ENCODE data around the gene PMF1.

Gene PMF1

GRCh38 chr1:156284757-156285156, 72.0 kb downstream of the PMF1 start:
- H3K9ac ChIP-seq (ENCODE audit: low read length) = no peak overlapping the region
- no peak overlapping the region for H3K4me3 ChIP-seq (ENCODE audit: low read depth, low read length)
- 0 out of 2 replicates have a peak, but pooled peaks cover 14% of the 10 kb centered on the region for H3K4me1 ChIP-seq (ENCODE audit: control insufficient read depth, insufficient read depth, low read length)
- no peaks in the 10 kb centered on the region for H3K27me3 ChIP-seq (ENCODE audit: control insufficient read depth, insufficient read depth, low read length)
- H3K36me3 ChIP-seq (ENCODE audit: control insufficient read depth, insufficient read depth, low read length) = peaks cover 8% of the 10 kb centered on the region
- H3K27ac ChIP-seq (ENCODE audit: low read depth, low read length) = no peak overlapping the region
- no peaks in the 10 kb centered on the region for H3K9me3 ChIP-seq (ENCODE audit: control insufficient read depth, insufficient read depth, low read depth, low read length)

GRCh38 chr1:156285437-156285836, 72.6 kb downstream of the PMF1 start:
- no peak overlapping the region for H3K4me3 ChIP-seq (ENCODE audit: low read depth, low read length)
- peaks cover 2% of the 10 kb centered on the region for H3K36me3 ChIP-seq (ENCODE audit: control insufficient read depth, insufficient read depth, low read length)
- H3K9me3 ChIP-seq (ENCODE audit: control insufficient read depth, insufficient read depth, low read depth, low read length) = no peaks in the 10 kb centered on the region
- H3K27ac ChIP-seq (ENCODE audit: low read depth, low read length) = no peak overlapping the region
- 0 out of 2 replicates have a peak, but pooled peaks cover 14% of the 10 kb centered on the region for H3K4me1 ChIP-seq (ENCODE audit: control insufficient read depth, insufficient read depth, low read length)
- no peak overlapping the region for H3K9ac ChIP-seq (ENCODE audit: low read length)
- no peaks in the 10 kb centered on the region for H3K27me3 ChIP-seq (ENCODE audit: control insufficient read depth, insufficient read depth, low read length)

GRCh38 chr1:156286061-156286460, 73.3 kb downstream of the PMF1 start:
- Histone ChIP-seq H3K27me3 (ENCODE audit: control insufficient read depth, insufficient read depth, low read length) (no peaks in the 10 kb centered on the region), H3K36me3 (ENCODE audit: control insufficient read depth, insufficient read depth, low read length) (peaks cover 2% of the 10 kb centered on the region), H3K27ac (ENCODE audit: low read depth, low read length) (no peak overlapping the region), H3K9me3 (ENCODE audit: control insufficient read depth, insufficient read depth, low read depth, low read length) (no peaks in the 10 kb centered on the region), H3K4me3 (ENCODE audit: low read depth, low read length) (no peak overlapping the region), H3K9ac (ENCODE audit: low read length) (no peak overlapping the region), H3K4me1 (ENCODE audit: control insufficient read depth, insufficient read depth, low read length) (0 out of 2 replicates have a peak, but pooled peaks cover 14% of the 10 kb centered on the region)

All from HUES6 (cell line).